HCT116 (cell line): ENCODE results near the gene IQCH.

Experiments
- EZH2 ChIP-seq: fragments of 200-600 bp; sonication (generic); IDR thresholded peaks from 2 replicates; pipeline ENCODE4 v1.6.1; 2017; ENCODE audit warnings: antibody characterized with exemption, mixed run types
- EZH2phosphoT487 ChIP-seq: fragments of 200-600 bp; IDR thresholded peaks from 2 replicates; pipeline ENCODE4 v1.6.1; 2018; ENCODE audit warnings: antibody characterized with exemption, borderline replicate concordance
- JUND ChIP-seq: IDR thresholded peaks from 2 replicates; pipeline ENCODE4 v1.6.1; 2012
- POLR2A ChIP-seq: IDR thresholded peaks from 2 replicates; pipeline ENCODE4 v1.7.0; 2011; ENCODE audit warnings: borderline replicate concordance; ENCODE audit not compliant: insufficient read depth, insufficient read length; ENCODE audit errors: extremely low read depth
- POLR2AphosphoS5 ChIP-seq: IDR thresholded peaks from 2 replicates; pipeline ENCODE4 v1.6.1; 2011; ENCODE audit warnings: mild to moderate bottlenecking, low read depth, low read length, moderate library complexity
- SIN3A ChIP-seq: IDR thresholded peaks from 2 replicates; pipeline ENCODE4 v1.6.1; 2012; ENCODE audit warnings: low read depth
- TCF7L2 ChIP-seq: IDR thresholded peaks from 2 replicates; pipeline ENCODE4 v1.7.0; 2011; ENCODE audit warnings: borderline replicate concordance, inconsistent platforms; ENCODE audit not compliant: insufficient read depth, insufficient read length; ENCODE audit errors: extremely low read depth
- YY1 ChIP-seq: IDR thresholded peaks from 2 replicates; pipeline ENCODE4 v1.6.1; 2011; ENCODE audit warnings: low read length, low read depth, moderate library complexity, mild to moderate bottlenecking; ENCODE audit not compliant: insufficient replicate concordance; ENCODE audit errors: extremely low read depth
- ZFX ChIP-seq: fragments of 450-650 bp; IDR thresholded peaks from 2 replicates; pipeline ENCODE4 v1.6.1; 2017
- TF ChIP-seq, protein P1 (sequence below): IDR thresholded peaks from 2 replicates; pipeline ENCODE4 v1.6.1; 2012; ENCODE audit warnings: low read depth
- TF ChIP-seq, protein P2 (sequence below), 3 experiments: fragments of 200-600 bp in 1 of 3; sonication (generic) in 1 of 3; IDR thresholded peaks in 2 of 3; conservative IDR thresholded peaks in 1 of 3; 2 replicates each; pipeline ENCODE4 v1.5.1; 2012 to 2017; ENCODE audit warnings: low read depth in 2 of 3, low read length in 2 of 3, antibody characterized with exemption in 1 of 3, borderline replicate concordance in 1 of 3, control low read depth in 1 of 3, mild to moderate bottlenecking in 1 of 3, mixed read lengths in 1 of 3, mixed run types in 1 of 3, moderate library complexity in 1 of 3; ENCODE audit not compliant: insufficient read depth in 1 of 3
- TF ChIP-seq, protein P3 (sequence below): IDR thresholded peaks from 2 replicates; pipeline ENCODE4 v1.6.1; 2012

DNA sequence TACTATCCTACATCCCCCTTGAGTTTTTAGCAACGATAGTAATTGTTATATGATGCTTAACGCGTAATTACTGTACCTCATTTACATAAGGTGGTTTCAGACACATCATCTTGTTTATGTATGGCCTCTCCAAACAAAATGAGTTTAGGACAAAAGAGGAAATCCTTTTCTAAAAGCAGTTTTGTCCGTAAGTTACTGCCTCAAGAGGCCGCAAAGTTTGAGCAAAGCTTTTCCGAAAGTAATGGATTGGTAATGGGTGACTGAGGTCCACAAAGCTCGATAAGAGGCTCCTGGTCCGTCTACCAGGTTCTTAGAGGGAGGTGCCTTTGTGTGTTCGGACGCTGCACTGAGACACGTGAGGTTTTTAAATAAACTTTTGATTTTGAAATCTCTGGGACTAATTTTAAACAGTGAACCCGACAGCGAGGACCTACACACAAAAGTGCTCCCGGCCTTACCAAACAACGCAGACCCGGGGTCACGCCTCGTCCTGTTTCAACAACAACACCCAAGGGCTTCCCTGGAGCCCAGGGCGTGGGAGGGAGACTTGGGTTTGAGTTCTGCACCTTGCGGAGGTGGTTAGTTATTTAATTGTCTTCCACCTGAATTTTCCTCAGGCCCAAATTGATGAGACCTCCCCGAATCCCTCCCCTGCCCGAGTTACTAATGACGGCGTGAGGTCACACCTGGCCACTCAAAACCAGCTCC is 265.9 kb downstream of the IQCH start:
- TF ChIP-seq POLR2A = no peak
- TF ChIP-seq EZH2 = no peak
- TF ChIP-seq EZH2phosphoT487 = no peak
- TF ChIP-seq POLR2AphosphoS5 = peak; percentile 81; the same call in 1 of the 2 replicates
- TF ChIP-seq, protein P1, sequence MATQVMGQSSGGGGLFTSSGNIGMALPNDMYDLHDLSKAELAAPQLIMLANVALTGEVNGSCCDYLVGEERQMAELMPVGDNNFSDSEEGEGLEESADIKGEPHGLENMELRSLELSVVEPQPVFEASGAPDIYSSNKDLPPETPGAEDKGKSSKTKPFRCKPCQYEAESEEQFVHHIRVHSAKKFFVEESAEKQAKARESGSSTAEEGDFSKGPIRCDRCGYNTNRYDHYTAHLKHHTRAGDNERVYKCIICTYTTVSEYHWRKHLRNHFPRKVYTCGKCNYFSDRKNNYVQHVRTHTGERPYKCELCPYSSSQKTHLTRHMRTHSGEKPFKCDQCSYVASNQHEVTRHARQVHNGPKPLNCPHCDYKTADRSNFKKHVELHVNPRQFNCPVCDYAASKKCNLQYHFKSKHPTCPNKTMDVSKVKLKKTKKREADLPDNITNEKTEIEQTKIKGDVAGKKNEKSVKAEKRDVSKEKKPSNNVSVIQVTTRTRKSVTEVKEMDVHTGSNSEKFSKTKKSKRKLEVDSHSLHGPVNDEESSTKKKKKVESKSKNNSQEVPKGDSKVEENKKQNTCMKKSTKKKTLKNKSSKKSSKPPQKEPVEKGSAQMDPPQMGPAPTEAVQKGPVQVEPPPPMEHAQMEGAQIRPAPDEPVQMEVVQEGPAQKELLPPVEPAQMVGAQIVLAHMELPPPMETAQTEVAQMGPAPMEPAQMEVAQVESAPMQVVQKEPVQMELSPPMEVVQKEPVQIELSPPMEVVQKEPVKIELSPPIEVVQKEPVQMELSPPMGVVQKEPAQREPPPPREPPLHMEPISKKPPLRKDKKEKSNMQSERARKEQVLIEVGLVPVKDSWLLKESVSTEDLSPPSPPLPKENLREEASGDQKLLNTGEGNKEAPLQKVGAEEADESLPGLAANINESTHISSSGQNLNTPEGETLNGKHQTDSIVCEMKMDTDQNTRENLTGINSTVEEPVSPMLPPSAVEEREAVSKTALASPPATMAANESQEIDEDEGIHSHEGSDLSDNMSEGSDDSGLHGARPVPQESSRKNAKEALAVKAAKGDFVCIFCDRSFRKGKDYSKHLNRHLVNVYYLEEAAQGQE = no peak
- TF ChIP-seq, protein P2, sequence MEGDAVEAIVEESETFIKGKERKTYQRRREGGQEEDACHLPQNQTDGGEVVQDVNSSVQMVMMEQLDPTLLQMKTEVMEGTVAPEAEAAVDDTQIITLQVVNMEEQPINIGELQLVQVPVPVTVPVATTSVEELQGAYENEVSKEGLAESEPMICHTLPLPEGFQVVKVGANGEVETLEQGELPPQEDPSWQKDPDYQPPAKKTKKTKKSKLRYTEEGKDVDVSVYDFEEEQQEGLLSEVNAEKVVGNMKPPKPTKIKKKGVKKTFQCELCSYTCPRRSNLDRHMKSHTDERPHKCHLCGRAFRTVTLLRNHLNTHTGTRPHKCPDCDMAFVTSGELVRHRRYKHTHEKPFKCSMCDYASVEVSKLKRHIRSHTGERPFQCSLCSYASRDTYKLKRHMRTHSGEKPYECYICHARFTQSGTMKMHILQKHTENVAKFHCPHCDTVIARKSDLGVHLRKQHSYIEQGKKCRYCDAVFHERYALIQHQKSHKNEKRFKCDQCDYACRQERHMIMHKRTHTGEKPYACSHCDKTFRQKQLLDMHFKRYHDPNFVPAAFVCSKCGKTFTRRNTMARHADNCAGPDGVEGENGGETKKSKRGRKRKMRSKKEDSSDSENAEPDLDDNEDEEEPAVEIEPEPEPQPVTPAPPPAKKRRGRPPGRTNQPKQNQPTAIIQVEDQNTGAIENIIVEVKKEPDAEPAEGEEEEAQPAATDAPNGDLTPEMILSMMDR (IDR thresholded peaks at IDR 0.05 in 2 of 3, conservative IDR thresholded peaks at IDR 0.05 in 1 of 3; ENCODE audit: borderline replicate concordance in 1 of 3, insufficient read depth in 1 of 3, low read depth in 2 of 3, low read length in 2 of 3) = no peak
- TF ChIP-seq, protein P3, sequence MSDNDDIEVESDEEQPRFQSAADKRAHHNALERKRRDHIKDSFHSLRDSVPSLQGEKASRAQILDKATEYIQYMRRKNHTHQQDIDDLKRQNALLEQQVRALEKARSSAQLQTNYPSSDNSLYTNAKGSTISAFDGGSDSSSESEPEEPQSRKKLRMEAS = no peak; the same call in 1 of the 2 replicates
- no peak for TF ChIP-seq ZFX
- TF ChIP-seq TCF7L2 = no peak
- no peak for TF ChIP-seq SIN3A
- TF ChIP-seq JUND = no peak
- TF ChIP-seq YY1 = no peak
